Fibroblast of the aortic adventitia (primary cell): ENCODE measurements around the gene DPM1. TPM values are rescaled to one million over a fixed set of nuclear protein-coding genes. Genes with fewer than 3 reads are reported as not detected.
A peak's percentile ranks its signal among the peaks of the same experiment; 100 is the strongest.

Source experiments
- DNase-seq: peaks from one replicate; pipeline ENCODE4 v3.0.0-alpha.2; 2010; ENCODE audit warnings: low read depth
- H3K4me3 ChIP-seq: 2 replicates; pipeline ENCODE4 v1.5.1; 2011; ENCODE audit warnings: low read depth, mild to moderate bottlenecking, control low read depth, low read length, moderate library complexity
- total RNA-seq: library from RNA; depleted of rRNA; stranded (reverse); fragments of >200 nt; gene quantifications from 2 replicates; pipeline ENCODE4 v1.2.3, GENCODE V29; 2012; ENCODE audit warnings: low replicate concordance
- TF ChIP-seq, protein P1 (sequence below): IDR thresholded peaks from 2 replicates; pipeline ENCODE4 v1.5.1; 2011; ENCODE audit warnings: mild to moderate bottlenecking, low read length, control low read depth, inconsistent platforms; ENCODE audit not compliant: insufficient read depth

DPM1 gene
- 52.3 and 70.8 TPM in 2 replicates for total RNA-seq

DNA sequence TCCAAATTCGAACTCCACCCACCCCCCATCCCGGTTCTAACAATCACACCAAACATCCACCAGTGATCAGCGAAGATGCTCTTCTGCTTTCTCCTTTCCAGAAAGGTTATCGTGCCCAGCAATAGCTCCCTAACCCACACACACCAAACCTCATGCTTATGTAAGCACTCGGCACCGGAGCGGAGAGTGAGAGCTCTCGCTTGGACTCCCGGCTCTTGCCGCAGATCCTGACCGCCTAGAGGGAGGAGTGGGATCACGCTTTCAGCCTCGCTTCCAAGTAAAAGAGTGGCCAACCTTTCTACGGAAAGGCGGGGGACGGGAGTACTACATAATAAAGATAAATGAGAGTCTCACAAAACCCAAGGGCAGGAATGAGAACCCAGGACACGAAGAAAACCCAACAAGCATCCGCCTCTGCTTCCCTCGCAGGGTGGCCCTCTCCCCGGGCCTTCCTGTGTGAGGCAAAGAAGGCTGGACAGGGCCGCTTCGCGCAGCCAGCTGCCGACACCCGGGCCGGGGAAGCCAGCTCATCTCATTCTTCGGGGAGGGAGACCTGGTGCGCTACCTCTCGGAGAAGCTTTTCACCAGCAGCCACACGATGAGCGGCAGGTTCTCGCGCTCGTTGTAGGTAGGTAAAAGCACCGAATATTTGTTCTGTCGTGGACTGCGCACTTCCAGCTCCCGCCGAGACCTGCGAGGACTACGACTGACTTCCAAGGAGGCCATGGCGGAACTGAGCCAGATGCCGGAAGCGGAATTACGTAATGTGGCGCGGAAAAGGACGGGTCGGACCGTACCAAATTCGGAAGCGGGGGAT is at the start of gene DPM1:
Gene DPM1, minus strand, starts transcription at position 735 of the 817 bp plus-strand sequence. Its CDS starts 9 bp downstream, at position 726.
- H3K4me3 ChIP-seq = peak within 1 kb of the TSS; percentile 99
- DNase-seq = peak; percentile 28

DNA sequence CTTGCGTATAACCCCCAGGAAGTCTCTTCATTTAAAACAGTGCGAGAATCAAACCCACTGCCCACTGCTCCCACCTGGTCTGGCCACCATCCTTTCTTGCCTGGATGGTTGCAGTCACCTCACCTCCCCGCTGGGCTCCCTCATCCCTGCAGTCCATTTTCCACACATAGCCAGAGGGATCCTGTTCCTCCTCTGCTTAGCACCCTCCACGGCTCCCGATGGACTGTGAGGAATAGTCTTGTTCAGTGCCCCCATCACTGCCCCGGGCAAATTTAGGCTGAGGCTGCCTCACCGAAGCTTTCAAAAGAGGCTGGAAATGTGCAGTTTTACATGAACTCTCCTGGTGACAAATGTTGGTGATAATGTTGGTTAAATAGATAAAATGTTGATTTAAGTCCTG is 46.9 kb upstream of the DPM1 start:
- H3K4me3 ChIP-seq = no peak overlapping the region
- TF ChIP-seq, protein P1, sequence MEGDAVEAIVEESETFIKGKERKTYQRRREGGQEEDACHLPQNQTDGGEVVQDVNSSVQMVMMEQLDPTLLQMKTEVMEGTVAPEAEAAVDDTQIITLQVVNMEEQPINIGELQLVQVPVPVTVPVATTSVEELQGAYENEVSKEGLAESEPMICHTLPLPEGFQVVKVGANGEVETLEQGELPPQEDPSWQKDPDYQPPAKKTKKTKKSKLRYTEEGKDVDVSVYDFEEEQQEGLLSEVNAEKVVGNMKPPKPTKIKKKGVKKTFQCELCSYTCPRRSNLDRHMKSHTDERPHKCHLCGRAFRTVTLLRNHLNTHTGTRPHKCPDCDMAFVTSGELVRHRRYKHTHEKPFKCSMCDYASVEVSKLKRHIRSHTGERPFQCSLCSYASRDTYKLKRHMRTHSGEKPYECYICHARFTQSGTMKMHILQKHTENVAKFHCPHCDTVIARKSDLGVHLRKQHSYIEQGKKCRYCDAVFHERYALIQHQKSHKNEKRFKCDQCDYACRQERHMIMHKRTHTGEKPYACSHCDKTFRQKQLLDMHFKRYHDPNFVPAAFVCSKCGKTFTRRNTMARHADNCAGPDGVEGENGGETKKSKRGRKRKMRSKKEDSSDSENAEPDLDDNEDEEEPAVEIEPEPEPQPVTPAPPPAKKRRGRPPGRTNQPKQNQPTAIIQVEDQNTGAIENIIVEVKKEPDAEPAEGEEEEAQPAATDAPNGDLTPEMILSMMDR = no peak
- no peak for DNase-seq

More for the DNA sequence above, at the start of gene DPM1:
- TF ChIP-seq, protein P1 = no peak

DNA sequence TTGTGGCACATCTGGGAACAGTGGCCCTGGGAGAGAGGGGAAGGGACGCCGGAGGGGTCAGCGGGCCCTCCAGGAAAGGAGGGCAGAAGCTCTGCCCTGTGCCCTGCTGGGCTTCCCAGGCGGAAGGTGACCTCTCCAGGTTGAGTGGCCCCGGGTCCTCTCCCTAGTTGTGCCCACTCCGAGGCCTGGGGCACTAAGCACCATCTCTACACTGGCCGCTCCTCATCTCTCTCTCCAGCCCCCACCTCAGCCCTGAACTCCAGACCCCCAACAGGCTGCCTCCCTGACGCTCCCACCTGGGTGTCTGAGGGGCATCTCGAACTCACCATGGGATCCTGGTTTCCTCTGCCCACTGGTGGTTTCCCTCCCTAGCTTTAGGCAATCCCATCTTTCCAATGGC is 46.4 kb upstream of the DPM1 start:
- DNase-seq = no peak
- TF ChIP-seq, protein P1 = no peak
- H3K4me3 ChIP-seq = no peak overlapping the region

DNA sequence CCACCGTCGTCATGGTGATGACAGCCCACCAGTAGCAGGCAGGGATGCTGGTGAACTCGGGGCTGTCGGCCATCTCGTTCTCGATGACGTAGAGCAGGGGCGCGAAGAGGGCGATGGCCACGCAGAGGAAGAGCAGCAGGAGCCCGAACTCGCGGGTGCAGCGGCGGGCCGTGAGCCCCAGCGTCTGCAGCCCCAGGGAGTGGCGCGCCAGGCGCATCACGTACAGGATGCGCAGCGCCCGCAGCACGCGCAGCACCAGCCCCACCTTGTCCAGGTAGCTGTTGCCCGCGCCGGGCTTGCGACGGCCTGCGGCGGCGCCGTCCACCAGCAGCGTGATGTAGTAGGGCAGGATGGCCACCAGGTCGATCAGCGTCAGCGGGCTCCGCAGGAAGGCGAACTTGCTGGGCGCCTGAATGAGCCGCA is 46.0 kb upstream of the DPM1 start:
- no peak overlapping the region for H3K4me3 ChIP-seq
- TF ChIP-seq, protein P1 = no peak

DNA sequence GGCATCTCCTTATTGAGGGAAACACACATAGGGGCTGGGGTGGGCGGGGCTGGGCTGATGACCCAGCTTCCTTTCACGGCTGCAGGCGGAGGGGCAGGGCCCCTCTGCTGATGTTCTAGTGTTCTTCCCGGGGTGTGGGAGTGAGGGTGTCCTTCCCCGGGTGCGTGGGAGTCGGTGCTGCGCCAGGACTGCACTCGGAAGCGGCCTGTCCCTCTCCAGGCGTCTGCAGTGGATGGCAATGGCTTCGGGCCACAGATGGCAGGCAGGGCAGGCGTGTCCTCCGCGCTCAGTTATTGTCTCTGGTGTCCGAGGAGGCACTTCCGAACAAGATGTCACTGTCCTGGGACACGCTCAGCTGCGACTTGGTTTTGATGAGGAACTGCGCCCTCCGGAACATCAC is 45.4 kb upstream of the DPM1 start:
- DNase-seq = no peak

More for the DNA sequence above, 46.0 kb upstream of the DPM1 start:
- no peak for DNase-seq

DNA sequence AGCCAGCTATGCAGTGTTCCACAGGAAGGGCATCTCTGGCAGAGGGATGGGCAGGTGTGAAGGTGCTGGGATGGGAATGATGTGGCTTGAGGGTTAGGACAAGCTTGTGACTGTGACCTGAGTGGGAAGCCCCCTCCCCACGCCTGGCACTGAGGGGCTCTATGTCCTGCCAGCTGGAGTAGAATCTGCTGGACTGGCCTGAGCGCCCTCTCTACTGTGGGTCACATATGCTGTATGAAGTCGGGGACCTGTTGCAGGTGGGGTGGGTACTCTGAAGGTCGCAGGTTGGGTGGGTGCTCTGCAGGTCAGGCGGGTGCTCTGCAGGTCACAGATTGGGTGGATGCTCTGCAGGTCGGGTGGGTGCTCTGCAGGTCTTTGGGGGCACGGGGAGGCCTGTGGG is 44.3 kb upstream of the DPM1 start:
- TF ChIP-seq, protein P1 = no peak
- no peak overlapping the region for H3K4me3 ChIP-seq
- DNase-seq = no peak

More for the DNA sequence above, 45.4 kb upstream of the DPM1 start:
- H3K4me3 ChIP-seq = no peak overlapping the region
- TF ChIP-seq, protein P1 = no peak
